Measurements from ENCODE around the gene FOXC1. TPM values are rescaled to one million over a fixed set of nuclear protein-coding genes. Genes with fewer than 3 reads are reported as not detected.

FOXC1 gene
- total RNA-seq (1 to 10 TPM; 1.5 to 2.7 (median 2.0) TPM), polyA plus RNA-seq (1 to 10 TPM in 2 of 3 donors, under 1 TPM in 1; 0.90 to 1.3 (median 1.1) TPM)
- long read RNA-seq, donor 1, partial matches to known transcripts: 0 of 2 reads
- long read RNA-seq, donor 1, other reads (novel, unspliced or antisense): 0 of 2 reads
- long read RNA-seq, donor 2, partial matches to known transcripts: 0 of 3 reads
- long read RNA-seq, donor 2, other reads (novel, unspliced or antisense): 0 of 3 reads

- peak; percentile 90 to 91 for DNase-seq
- WGBS, 3 donors: 1% methylated on average over 28 to 114 of the region's 115 CpGs
- H3K4me1 ChIP-seq: peaks cover 19% of the 10 kb centered on the region
Observed at GRCh38 chr6:1609648-1610496, at the start of gene FOXC1. TSS of gene FOXC1 (plus strand) at chr6:1609915. CDS start at chr6:1610446, 531 bp downstream.

GRCh38 chr6:1560281-1561058 is 49.2 kb upstream of the FOXC1 start:
- no peaks in the 10 kb centered on the region for H3K36me3 ChIP-seq (ENCODE audit: insufficient read depth in 1 of 2, low read depth in 1 of 2)
- no peak for TF ChIP-seq CTCF (IDR thresholded peaks at IDR 0.05)
- H3K4me3 ChIP-seq: no peak overlapping the region
- H3K27ac ChIP-seq: no peak overlapping the region
- intact Hi-C loops (cut with DNase I): no loop called here
- WGBS, 3 donors: 86 to 91% (median 91%) methylated on average over 4 of the region's 4 CpGs
- no peaks in the 10 kb centered on the region for H3K4me1 ChIP-seq
- ATAC-seq: no peak
- peaks cover 0 to 5% (median 0%) of the 10 kb centered on the region in 3 donors for H3K27me3 ChIP-seq (ENCODE audit: insufficient read depth in 3 of 3, low read length in 2 of 3)
- no peaks in the 10 kb centered on the region for H3K9me3 ChIP-seq
- DNase-seq: no peak

More at GRCh38 chr6:1609648-1610496, at the start of gene FOXC1:
- Histone ChIP-seq H3K36me3 (ENCODE audit: insufficient read depth in 1 of 2, low read depth in 1 of 2) (no peaks in the 10 kb centered on the region), H3K27ac (peak within 1 kb of the TSS; percentile 74), H3K9me3 (no peaks in the 10 kb centered on the region), H3K4me3 (peak within 1 kb of the TSS; percentile 78), H3K27me3 (ENCODE audit: insufficient read depth in 3 of 3, low read length in 2 of 3) (peaks cover 0 to 90% (median 52%) of the 10 kb centered on the region in 3 donors)
- peak; percentile 84 to 91 (median 86) for ATAC-seq
- TF ChIP-seq CTCF (IDR thresholded peaks at IDR 0.05): no peak
- intact Hi-C loops (cut with DNase I): loop anchor here (10.0 kb wide), 3 partner anchors 495 to 1135 kb away; no protein-coding TSS in a partner anchor

GRCh38 chr6:1561355-1561754 is 48.4 kb upstream of the FOXC1 start:
- Histone ChIP-seq H3K9me3 (no peaks in the 10 kb centered on the region), H3K4me1 (no peaks in the 10 kb centered on the region), H3K4me3 (no peak overlapping the region), H3K27me3 (ENCODE audit: insufficient read depth in 3 of 3, low read length in 2 of 3) (peaks cover 0 to under 1% (median 0%) of the 10 kb centered on the region in 3 donors), H3K27ac (no peak overlapping the region), H3K36me3 (ENCODE audit: insufficient read depth in 1 of 2, low read depth in 1 of 2) (no peaks in the 10 kb centered on the region)
- DNase-seq (no peak), ATAC-seq (no peak)
- intact Hi-C loops (cut with DNase I): no loop called here
- TF ChIP-seq CTCF (IDR thresholded peaks at IDR 0.05): no peak
- 92 to 97% (median 96%) methylated on average over 2 of the region's 2 CpGs for WGBS, 3 donors

- Histone ChIP-seq H3K27ac (no peak overlapping the region), H3K4me1 (no peaks in the 10 kb centered on the region), H3K4me3 (no peak overlapping the region), H3K36me3 (ENCODE audit: insufficient read depth in 1 of 2, low read depth in 1 of 2) (no peaks in the 10 kb centered on the region), H3K27me3 (ENCODE audit: insufficient read depth in 3 of 3, low read length in 2 of 3) (no peaks in the 10 kb centered on the region), H3K9me3 (no peaks in the 10 kb centered on the region)
- intact Hi-C loops (cut with DNase I): no loop called here
- DNase-seq (no peak), ATAC-seq (no peak)
- TF ChIP-seq CTCF (IDR thresholded peaks at IDR 0.05): no peak
- WGBS, 3 donors: 75 to 80% (median 75%) methylated on average over 4 of the region's 4 CpGs
Observed at GRCh38 chr6:1562171-1562955, 47.4 kb upstream of the FOXC1 start.

Measured in psoas muscle (tissue), 8 donors.